GM19324 (cell line): ENCODE results near the gene TDRKH.
A peak's percentile ranks its signal among the peaks of the same experiment; 100 is the strongest.

ENCODE experiments used
- ATAC-seq: cut with Tn5 transposase; IDR thresholded peaks from one replicate; pipeline ENCODE4 v1.9.1; 2021; ENCODE audit warnings: mild to moderate bottlenecking, moderate library complexity; ENCODE audit not compliant: unreplicated experiment, low FRiP score

TDRKH gene, protein sequence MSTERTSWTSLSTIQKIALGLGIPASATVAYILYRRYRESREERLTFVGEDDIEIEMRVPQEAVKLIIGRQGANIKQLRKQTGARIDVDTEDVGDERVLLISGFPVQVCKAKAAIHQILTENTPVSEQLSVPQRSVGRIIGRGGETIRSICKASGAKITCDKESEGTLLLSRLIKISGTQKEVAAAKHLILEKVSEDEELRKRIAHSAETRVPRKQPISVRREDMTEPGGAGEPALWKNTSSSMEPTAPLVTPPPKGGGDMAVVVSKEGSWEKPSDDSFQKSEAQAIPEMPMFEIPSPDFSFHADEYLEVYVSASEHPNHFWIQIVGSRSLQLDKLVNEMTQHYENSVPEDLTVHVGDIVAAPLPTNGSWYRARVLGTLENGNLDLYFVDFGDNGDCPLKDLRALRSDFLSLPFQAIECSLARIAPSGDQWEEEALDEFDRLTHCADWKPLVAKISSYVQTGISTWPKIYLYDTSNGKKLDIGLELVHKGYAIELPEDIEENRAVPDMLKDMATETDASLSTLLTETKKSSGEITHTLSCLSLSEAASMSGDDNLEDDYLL

GRCh38 chr1:151790071-151790939 lies at the start of gene TDRKH:
Gene TDRKH, minus strand, starts transcription at chr1:151790500. Its CDS starts 7,478 bp downstream, at chr1:151783022.
- peak; percentile 98 for ATAC-seq

- ATAC-seq = no peak
These were observed 49.4 kb upstream of the TDRKH start, which contains the start of gene C2CD4D for GRCh38 chr1:151839457-151840403. Gene C2CD4D, minus strand, starts transcription at chr1:151839820. Its CDS starts 831 bp downstream, at chr1:151838989.

- no peak for ATAC-seq
These were observed 48.7 kb upstream of the TDRKH start for GRCh38 chr1:151839082-151839412.

DNA sequence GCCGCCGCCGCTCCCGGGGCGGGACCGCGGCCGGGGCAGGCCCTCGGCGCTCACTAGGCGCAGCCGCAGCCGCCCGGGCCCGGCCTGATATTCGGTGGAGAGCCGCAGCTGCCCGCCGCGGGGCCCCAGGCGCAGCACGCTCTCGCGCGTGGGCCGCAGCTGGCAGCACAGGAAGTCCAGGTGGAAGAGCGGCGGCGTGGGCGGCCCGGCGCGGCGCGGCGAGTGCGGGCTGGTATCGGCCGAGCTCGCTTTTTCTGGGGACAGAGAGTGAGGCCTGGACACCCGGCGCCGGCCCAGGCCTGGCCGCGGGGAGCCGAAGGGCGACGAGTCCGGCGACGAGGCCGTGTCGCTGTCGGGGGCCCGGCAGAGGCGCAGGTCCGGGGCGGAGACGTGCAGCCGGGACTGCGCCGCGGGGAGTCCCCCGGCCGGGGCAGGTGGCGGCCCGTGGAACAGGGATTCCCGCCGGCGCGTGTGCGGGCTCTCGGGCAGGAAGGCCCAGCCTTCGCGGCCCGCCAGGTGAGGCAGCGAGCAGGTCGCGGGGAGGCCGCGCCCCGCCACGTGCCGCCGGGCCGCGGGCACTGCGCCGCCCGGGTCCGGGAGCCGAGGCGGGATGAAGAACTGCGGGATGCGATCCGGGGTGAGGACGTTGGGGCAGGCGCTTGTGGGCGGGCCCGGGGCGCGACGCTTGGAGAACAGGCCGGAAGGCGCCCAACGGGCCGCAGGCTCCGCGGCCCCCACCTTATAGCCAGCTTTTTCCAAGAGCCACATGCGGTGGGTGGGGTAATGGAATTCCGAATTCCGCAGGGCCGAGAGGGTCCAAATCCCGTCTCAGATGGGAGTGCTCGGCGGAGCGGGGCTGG lies 48.2 kb upstream of the TDRKH start:
- ATAC-seq = no peak

DNA sequence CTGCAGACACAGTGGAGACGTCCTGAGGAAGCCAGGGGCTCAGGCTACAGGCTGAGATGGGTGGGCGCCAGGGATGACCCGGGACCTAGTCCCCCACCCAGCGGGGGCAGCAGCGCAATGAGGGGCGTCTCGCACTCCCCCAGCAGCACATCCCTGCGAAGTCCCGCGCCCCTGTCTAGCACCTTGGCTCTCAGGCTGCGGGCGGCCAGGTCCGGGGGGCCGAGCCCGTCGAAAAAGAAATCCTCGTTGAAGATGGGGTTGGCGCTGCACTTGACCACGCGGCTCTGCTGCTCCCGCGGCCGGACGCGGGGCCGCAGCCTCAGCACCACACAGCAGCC lies 47.6 kb upstream of the TDRKH start:
- no peak for ATAC-seq

DNA sequence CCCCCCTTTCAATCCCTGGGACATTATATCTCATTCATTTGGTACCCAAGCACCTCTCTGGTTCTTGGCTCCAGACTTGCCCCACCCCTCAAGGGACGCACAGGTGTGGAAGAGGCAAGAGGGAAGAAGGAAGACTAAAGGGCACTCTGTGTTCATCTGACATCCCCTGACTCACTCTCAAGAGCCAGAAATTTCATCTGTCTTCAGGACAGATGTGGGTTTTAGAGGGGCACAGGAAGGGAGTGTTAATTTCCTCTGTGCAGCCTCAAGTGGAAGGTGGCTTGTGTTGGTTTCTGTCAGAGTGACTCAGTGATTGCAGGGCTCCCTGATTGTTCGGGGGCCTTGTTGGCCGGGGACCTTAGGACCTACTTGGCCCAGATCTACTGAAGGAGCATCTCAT lies 46.9 kb upstream of the TDRKH start:
- ATAC-seq = no peak

DNA sequence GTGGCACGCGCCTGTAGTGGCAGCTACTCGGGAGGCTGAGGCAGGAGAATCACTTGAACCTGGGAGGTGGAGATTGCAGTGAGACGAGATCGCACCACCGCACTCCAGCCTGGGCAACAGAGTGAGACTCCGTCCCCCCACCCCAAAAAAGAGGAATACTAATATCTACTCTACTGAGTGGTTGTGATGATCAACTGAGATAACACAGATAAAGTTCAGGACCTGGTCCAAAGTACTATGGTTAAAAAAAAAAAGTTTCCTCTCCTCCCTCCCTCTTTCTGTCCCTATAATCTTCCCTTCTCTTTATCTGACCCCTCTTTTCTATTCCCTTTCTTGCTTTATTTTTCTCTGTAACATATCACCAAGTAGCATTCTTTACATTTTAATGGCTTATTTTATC lies 45.3 kb upstream of the TDRKH start:
- ATAC-seq = no peak

GRCh38 chr1:151834239-151834638 lies 43.9 kb upstream of the TDRKH start:
- ATAC-seq = no peak

DNA sequence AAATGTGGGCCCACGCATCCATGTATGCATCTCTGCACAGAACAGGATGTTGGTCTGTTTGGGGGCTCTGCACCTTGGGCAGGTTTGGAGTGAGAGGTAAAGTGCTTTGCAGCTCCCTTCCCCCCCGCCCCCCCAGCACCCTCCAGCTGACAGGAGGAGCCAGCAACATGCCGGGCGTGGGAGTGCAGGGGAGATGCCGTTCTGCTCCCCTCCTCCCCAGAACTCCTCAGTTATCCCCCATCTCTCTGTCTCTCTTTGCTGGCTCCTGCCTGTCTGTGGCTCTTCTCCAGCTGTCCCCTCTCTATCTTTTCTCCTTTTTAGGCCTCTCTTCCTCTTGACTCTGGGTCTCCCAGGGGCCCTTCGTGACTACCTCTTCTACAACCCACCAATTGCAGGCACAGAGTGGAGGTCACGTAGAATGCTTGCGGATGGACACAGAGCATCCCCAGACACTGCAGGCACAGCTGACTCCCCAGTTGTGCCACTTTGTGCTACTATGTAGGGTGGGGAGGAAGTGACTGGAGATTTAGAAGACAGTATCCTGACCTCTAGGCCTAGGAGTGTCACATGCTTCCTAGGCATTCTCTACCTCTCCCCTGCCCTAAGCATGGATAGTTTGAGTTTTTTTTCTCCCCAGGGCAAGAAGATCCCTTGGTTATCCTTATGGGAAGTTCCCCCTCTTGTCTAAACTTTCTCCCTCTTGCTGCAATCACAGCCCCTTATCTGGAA lies 43.0 kb upstream of the TDRKH start:
- no peak for ATAC-seq

DNA sequence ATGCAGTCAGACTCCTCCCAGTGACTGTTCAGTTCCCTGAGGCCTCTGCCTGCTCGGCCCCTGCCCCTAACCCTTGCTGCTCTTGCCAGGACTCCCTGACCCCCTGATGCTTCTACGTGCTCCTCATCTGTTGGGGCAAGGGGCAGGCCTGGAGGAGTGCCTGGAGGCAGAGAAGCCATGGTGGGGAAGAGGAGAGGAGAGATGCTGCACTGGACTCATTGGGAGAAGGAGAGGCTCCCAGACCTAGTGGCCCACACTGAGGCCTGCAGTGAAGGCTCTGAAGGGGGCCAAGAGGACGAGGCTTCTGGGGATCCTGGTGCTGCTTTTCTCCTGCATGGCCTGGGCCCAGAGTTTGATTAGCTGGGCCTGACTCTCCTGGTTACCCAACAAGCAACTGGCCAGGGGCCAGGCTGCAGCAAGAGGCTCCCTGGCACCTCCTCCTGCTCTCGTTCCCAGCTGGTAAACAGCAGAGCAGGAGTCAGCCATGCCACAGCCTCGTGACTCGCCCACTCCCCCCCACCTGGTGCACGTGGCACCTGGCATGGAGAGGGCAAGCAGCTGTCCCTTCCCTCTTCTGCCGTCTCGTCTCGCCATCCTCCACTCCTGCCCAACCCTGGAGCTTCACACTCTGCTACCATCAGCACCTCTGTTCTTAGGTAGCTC lies 42.1 kb upstream of the TDRKH start:
- no peak for ATAC-seq

DNA sequence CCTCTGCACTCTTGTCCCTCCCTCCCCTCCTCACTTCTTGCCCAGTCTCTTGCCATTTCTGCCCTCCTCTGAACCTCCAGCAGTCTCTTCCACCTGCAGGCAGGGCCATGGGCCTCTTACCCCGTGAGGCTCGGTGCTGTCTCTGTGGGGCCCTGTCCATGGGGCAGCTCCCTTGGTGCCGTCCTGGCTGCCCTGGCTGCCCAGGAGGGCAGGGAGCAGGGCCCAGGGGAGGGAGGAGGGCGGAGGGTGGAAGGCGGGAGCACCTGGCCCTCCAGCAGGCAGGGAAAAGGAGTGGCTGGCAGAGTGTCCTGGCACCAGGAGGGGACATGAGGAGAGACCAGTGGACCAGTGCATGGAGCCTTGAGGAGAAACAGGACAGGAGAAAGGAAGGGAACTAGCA lies 41.3 kb upstream of the TDRKH start, which contains the start of gene RORC:
Gene RORC (minus strand): TSS at position 198 of the 400 bp plus-strand sequence. CDS start 38 bp downstream, at position 160.
- no peak for ATAC-seq

- no peak for ATAC-seq
These were observed 40.9 kb upstream of the TDRKH start for GRCh38 chr1:151831256-151831591.

DNA sequence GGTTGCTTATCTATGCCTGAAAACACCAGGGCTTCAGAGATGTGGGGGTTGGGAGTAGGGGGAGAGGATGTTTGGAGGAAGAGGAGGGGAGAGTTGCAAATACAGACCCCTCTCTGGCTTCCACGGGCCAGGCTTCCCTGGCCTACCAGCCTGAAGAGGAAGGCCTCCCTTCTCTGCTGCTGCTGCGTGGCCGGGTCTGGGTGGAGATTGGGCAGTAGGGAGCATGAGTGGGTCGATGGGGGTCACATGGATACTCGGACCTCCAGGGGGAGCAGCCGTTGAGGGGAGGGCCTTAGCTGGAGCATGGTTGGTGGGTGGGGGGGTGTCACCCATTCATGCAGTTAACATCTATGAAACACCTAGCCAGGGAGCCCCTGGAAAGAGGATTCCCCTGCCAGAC lies 39.8 kb upstream of the TDRKH start:
- ATAC-seq = no peak

DNA sequence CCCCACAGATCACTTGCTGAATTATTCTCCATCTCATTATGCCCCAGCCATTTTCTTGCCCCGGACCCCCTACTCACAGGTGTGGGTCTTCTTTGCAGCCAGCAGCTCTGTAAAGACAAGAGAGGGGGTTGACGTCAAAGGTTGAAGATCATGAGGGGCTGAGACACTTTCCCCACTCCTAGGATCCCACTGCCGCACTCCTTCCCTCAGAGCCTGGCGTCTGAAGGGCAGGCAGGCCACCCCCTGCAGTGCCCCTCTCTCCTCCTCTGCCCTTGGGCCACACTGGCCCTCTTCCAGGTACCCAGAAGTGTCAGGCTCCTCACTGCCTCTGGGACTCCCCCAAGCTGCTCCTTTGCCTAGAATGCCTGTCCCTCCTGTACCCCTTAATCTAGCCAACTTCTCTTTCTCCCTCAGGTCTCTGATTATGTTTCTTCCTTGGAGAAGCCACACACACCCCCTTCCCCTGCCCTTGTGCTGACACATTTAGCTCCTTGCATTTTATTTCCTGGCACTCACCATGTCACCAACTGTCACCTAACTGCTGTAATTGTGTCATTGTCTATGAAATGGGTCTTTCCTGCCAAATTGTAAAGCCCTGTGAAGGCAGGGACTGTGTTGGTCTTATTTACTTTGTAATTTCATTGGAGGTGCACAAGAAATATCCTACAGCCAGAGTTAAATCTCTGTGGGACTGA lies 39.2 kb upstream of the TDRKH start:
- ATAC-seq = no peak

- ATAC-seq = no peak
These were observed 38.6 kb upstream of the TDRKH start for GRCh38 chr1:151828921-151829320.

GRCh38 chr1:151827853-151828252 lies 37.6 kb upstream of the TDRKH start:
- no peak for ATAC-seq

GRCh38 chr1:151825751-151826660 lies 35.7 kb upstream of the TDRKH start:
- no peak for ATAC-seq
